HEK293 (cell line): ENCODE data around the gene OR4D11.

ENCODE experiments used
- EGR2 ChIP-seq: fragments of 450-650 bp; formaldehyde crosslinking; IDR thresholded peaks from 2 replicates; pipeline ENCODE4 v1.5.1; 2016; ENCODE audit warnings: low read depth, missing biosample characterization, missing genetic modification characterization
- GLI2 ChIP-seq: fragments of 450-650 bp; formaldehyde crosslinking; IDR thresholded peaks from 2 replicates; pipeline ENCODE4; 2017; ENCODE audit warnings: missing biosample characterization, missing genetic modification characterization, low read depth, borderline replicate concordance
- OVOL3 ChIP-seq: fragments of 450-650 bp; formaldehyde crosslinking; IDR thresholded peaks from 2 replicates; pipeline ENCODE4 v1.5.1; 2016; ENCODE audit warnings: missing biosample characterization, missing genetic modification characterization
- YY2 ChIP-seq: fragments of 450-650 bp; formaldehyde crosslinking; IDR thresholded peaks from 2 replicates; pipeline ENCODE4 v1.5.1; 2016; ENCODE audit warnings: missing biosample characterization, missing genetic modification characterization
- ZBTB1 ChIP-seq: fragments of 450-650 bp; formaldehyde crosslinking; IDR thresholded peaks from 2 replicates; pipeline ENCODE4 v1.5.1; 2016; ENCODE audit warnings: missing biosample characterization, missing genetic modification characterization
- ZBTB48 ChIP-seq: fragments of 450-650 bp; formaldehyde crosslinking; IDR thresholded peaks from 2 replicates; pipeline ENCODE4 v1.5.1; 2016; ENCODE audit warnings: missing biosample characterization, missing genetic modification characterization
- ZFHX2 ChIP-seq: fragments of 450-650 bp; formaldehyde crosslinking; conservative IDR thresholded peaks from 2 replicates; pipeline ENCODE4 v1.5.1; 2016; ENCODE audit warnings: missing biosample characterization, missing genetic modification characterization
- ZFP69B ChIP-seq: fragments of 450-650 bp; formaldehyde crosslinking; IDR thresholded peaks from 2 replicates; pipeline ENCODE4 v1.5.1; 2016; ENCODE audit warnings: missing biosample characterization, missing genetic modification characterization
- ZNF146 ChIP-seq: fragments of 450-650 bp; formaldehyde crosslinking; IDR thresholded peaks from 2 replicates; pipeline ENCODE4 v1.5.1; 2016; ENCODE audit warnings: missing biosample characterization, missing genetic modification characterization
- ZNF175 ChIP-seq: fragments of 450-650 bp; formaldehyde crosslinking; IDR thresholded peaks from 2 replicates; pipeline ENCODE4 v1.5.1; 2016; ENCODE audit warnings: missing biosample characterization, missing genetic modification characterization
- ZNF248 ChIP-seq: fragments of 450-650 bp; formaldehyde crosslinking; IDR thresholded peaks from 2 replicates; pipeline ENCODE4 v1.5.1; 2017; ENCODE audit warnings: missing biosample characterization, missing genetic modification characterization
- ZNF274 ChIP-seq, 2 experiments: fragments of 200-500 bp in 1 of 2; fragments of 450-650 bp in 1 of 2; sonication (Bioruptor generic) in 1 of 2; formaldehyde crosslinking in 1 of 2; IDR thresholded peaks; 2 replicates each; pipeline versions ENCODE4 v1.5.1 to v1.6.1; 2014 to 2016; ENCODE audit warnings: borderline replicate concordance in 1 of 2, inconsistent platforms in 1 of 2, low read length in 1 of 2, missing biosample characterization in 1 of 2, missing genetic modification characterization in 1 of 2
- ZNF311 ChIP-seq: fragments of 450-650 bp; formaldehyde crosslinking; IDR thresholded peaks from 2 replicates; pipeline ENCODE4 v1.5.1; 2017; ENCODE audit warnings: missing biosample characterization, missing genetic modification characterization, borderline replicate concordance
- ZNF449 ChIP-seq: fragments of 450-650 bp; formaldehyde crosslinking; IDR thresholded peaks from 2 replicates; pipeline ENCODE4 v1.5.1; 2017; ENCODE audit warnings: missing biosample characterization, mild to moderate bottlenecking, missing genetic modification characterization, moderate library complexity
- ZNF473 ChIP-seq: fragments of 450-650 bp; formaldehyde crosslinking; IDR thresholded peaks from 2 replicates; pipeline ENCODE4 v1.5.1; 2017; ENCODE audit warnings: missing biosample characterization, missing genetic modification characterization
- ZNF558 ChIP-seq: fragments of 450-650 bp; formaldehyde crosslinking; IDR thresholded peaks from 2 replicates; pipeline ENCODE4 v1.5.1; 2016; ENCODE audit warnings: missing biosample characterization, missing genetic modification characterization
- ZNF561 ChIP-seq: fragments of 450-650 bp; IDR thresholded peaks from 2 replicates; pipeline ENCODE4 v1.5.1; 2018; ENCODE audit warnings: missing biosample characterization, missing genetic modification characterization, borderline replicate concordance
- ZNF621 ChIP-seq: fragments of 450-650 bp; formaldehyde crosslinking; IDR thresholded peaks from 2 replicates; pipeline ENCODE4 v1.5.1; 2017; ENCODE audit warnings: missing biosample characterization, missing genetic modification characterization
- ZNF623 ChIP-seq: fragments of 450-650 bp; formaldehyde crosslinking; IDR thresholded peaks from 2 replicates; pipeline ENCODE4 v1.5.1; 2016; ENCODE audit warnings: missing biosample characterization, missing genetic modification characterization
- ZNF670 ChIP-seq: fragments of 450-650 bp; formaldehyde crosslinking; IDR thresholded peaks from 2 replicates; pipeline ENCODE4 v1.5.1; 2016; ENCODE audit warnings: missing biosample characterization, missing genetic modification characterization, low read depth
- ZNF704 ChIP-seq: fragments of 450-650 bp; formaldehyde crosslinking; IDR thresholded peaks from 2 replicates; pipeline ENCODE4 v1.5.1; 2016; ENCODE audit warnings: missing biosample characterization, missing genetic modification characterization
- ZNF768 ChIP-seq: fragments of 450-650 bp; formaldehyde crosslinking; IDR thresholded peaks from 2 replicates; pipeline ENCODE4 v1.5.1; 2018; ENCODE audit warnings: missing biosample characterization, mild to moderate bottlenecking, missing genetic modification characterization
- ZNF785 ChIP-seq: fragments of 450-650 bp; formaldehyde crosslinking; IDR thresholded peaks from 2 replicates; pipeline ENCODE4 v1.5.1; 2016; ENCODE audit warnings: missing biosample characterization, missing genetic modification characterization
- ZSCAN23 ChIP-seq: fragments of 450-650 bp; formaldehyde crosslinking; IDR thresholded peaks from 2 replicates; pipeline ENCODE4 v1.5.1; 2016; ENCODE audit warnings: missing biosample characterization, missing genetic modification characterization
- TF ChIP-seq, protein P1 (sequence below): fragments of 450-650 bp; formaldehyde crosslinking; IDR thresholded peaks from 2 replicates; pipeline ENCODE4 v1.5.1; 2016; ENCODE audit warnings: missing biosample characterization, missing genetic modification characterization
- TF ChIP-seq, protein P2 (sequence below): fragments of 450-650 bp; formaldehyde crosslinking; IDR thresholded peaks from 2 replicates; pipeline ENCODE4 v1.5.1; 2016; ENCODE audit warnings: missing biosample characterization, missing genetic modification characterization
- TF ChIP-seq, protein P3 (sequence below): fragments of 450-650 bp; IDR thresholded peaks from 2 replicates; pipeline ENCODE4 v1.5.1; 2018; ENCODE audit warnings: missing biosample characterization, missing genetic modification characterization
- TF ChIP-seq, protein P4 (sequence below): fragments of 450-650 bp; formaldehyde crosslinking; IDR thresholded peaks from 2 replicates; pipeline ENCODE4 v1.5.1; 2016; ENCODE audit warnings: missing biosample characterization, missing genetic modification characterization, borderline replicate concordance
- TF ChIP-seq, protein P5 (sequence below): fragments of 450-650 bp; formaldehyde crosslinking; IDR thresholded peaks from 2 replicates; pipeline ENCODE4 v1.5.1; 2016; ENCODE audit warnings: missing biosample characterization, missing genetic modification characterization
- TF ChIP-seq, protein P6 (sequence below): fragments of 450-650 bp; formaldehyde crosslinking; IDR thresholded peaks from 2 replicates; pipeline ENCODE4 v1.5.1; 2016; ENCODE audit warnings: missing biosample characterization, missing genetic modification characterization

OR4D11 gene

GRCh38 chr11:59550368-59550841 is 47.0 kb downstream of the OR4D11 start (continued):
- TF ChIP-seq, protein P1, sequence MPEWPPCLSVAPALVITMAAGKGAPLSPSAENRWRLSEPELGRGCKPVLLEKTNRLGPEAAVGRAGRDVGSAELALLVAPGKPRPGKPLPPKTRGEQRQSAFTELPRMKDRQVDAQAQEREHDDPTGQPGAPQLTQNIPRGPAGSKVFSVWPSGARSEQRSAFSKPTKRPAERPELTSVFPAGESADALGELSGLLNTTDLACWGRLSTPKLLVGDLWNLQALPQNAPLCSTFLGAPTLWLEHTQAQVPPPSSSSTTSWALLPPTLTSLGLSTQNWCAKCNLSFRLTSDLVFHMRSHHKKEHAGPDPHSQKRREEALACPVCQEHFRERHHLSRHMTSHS (tag by site-specific recombination) = no peak
- TF ChIP-seq ZNF670 (no peak), ZBTB48 (peak; percentile 68), ZBTB1 (tag by site-specific recombination) (no peak), ZNF175 (tag by site-specific recombination) (no peak), ZNF704 (no peak), OVOL3 (tag by site-specific recombination) (peak; percentile 34; the same call in 1 of the 2 replicates), ZNF561 (peak; percentile 99), ZNF274 (IDR thresholded peaks at IDR 0.05; ENCODE audit: low read length) (no peak), ZNF274 (tag by site-specific recombination; IDR thresholded peaks at IDR 0.05; ENCODE audit: borderline replicate concordance) (no peak), ZFP69B (0 out of 2 replicates have a peak, but pooled peaks have one; percentile 47), ZNF248 (tag by site-specific recombination) (no peak), ZNF473 (tag by site-specific recombination) (peak; percentile 97), ZNF311 (tag by site-specific recombination) (no peak), EGR2 (tag by site-specific recombination) (no peak), ZNF785 (tag by site-specific recombination) (no peak), ZNF146 (tag by site-specific recombination) (0 out of 2 replicates have a peak, but pooled peaks have one; percentile 12), ZNF623 (tag by site-specific recombination) (peak; percentile 69), ZNF449 (0 out of 2 replicates have a peak, but pooled peaks have one; percentile 48), ZFHX2 (tag by site-specific recombination) (no peak), ZNF621 (tag by site-specific recombination) (no peak), ZNF558 (peak; percentile 67), GLI2 (tag by site-specific recombination) (no peak), ZSCAN23 (tag by site-specific recombination) (no peak), ZNF768 (tag by site-specific recombination) (no peak), YY2 (tag by site-specific recombination) (no peak)
- TF ChIP-seq, protein P2, sequence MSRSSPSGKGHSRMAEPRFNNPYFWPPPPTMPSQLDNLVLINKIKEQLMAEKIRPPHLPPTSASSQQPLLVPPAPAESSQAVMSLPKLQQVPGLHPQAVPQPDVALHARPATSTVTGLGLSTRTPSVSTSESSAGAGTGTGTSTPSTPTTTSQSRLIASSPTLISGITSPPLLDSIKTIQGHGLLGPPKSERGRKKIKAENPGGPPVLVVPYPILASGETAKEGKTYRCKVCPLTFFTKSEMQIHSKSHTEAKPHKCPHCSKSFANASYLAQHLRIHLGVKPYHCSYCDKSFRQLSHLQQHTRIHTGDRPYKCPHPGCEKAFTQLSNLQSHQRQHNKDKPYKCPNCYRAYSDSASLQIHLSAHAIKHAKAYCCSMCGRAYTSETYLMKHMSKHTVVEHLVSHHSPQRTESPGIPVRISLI (tag by site-specific recombination) = no peak
- TF ChIP-seq, protein P3, sequence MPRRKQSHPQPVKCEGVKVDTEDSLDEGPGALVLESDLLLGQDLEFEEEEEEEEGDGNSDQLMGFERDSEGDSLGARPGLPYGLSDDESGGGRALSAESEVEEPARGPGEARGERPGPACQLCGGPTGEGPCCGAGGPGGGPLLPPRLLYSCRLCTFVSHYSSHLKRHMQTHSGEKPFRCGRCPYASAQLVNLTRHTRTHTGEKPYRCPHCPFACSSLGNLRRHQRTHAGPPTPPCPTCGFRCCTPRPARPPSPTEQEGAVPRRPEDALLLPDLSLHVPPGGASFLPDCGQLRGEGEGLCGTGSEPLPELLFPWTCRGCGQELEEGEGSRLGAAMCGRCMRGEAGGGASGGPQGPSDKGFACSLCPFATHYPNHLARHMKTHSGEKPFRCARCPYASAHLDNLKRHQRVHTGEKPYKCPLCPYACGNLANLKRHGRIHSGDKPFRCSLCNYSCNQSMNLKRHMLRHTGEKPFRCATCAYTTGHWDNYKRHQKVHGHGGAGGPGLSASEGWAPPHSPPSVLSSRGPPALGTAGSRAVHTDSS = no peak; the same call in 1 of the 2 replicates
- TF ChIP-seq, protein P4, sequence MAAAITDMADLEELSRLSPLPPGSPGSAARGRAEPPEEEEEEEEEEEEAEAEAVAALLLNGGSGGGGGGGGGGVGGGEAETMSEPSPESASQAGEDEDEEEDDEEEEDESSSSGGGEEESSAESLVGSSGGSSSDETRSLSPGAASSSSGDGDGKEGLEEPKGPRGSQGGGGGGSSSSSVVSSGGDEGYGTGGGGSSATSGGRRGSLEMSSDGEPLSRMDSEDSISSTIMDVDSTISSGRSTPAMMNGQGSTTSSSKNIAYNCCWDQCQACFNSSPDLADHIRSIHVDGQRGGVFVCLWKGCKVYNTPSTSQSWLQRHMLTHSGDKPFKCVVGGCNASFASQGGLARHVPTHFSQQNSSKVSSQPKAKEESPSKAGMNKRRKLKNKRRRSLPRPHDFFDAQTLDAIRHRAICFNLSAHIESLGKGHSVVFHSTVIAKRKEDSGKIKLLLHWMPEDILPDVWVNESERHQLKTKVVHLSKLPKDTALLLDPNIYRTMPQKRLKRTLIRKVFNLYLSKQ (tag by site-specific recombination) = 0 out of 2 replicates have a peak, but pooled peaks have one; percentile 30
- TF ChIP-seq, protein P5, sequence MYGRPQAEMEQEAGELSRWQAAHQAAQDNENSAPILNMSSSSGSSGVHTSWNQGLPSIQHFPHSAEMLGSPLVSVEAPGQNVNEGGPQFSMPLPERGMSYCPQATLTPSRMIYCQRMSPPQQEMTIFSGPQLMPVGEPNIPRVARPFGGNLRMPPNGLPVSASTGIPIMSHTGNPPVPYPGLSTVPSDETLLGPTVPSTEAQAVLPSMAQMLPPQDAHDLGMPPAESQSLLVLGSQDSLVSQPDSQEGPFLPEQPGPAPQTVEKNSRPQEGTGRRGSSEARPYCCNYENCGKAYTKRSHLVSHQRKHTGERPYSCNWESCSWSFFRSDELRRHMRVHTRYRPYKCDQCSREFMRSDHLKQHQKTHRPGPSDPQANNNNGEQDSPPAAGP (tag by site-specific recombination) = peak; percentile 48
- TF ChIP-seq, protein P6, sequence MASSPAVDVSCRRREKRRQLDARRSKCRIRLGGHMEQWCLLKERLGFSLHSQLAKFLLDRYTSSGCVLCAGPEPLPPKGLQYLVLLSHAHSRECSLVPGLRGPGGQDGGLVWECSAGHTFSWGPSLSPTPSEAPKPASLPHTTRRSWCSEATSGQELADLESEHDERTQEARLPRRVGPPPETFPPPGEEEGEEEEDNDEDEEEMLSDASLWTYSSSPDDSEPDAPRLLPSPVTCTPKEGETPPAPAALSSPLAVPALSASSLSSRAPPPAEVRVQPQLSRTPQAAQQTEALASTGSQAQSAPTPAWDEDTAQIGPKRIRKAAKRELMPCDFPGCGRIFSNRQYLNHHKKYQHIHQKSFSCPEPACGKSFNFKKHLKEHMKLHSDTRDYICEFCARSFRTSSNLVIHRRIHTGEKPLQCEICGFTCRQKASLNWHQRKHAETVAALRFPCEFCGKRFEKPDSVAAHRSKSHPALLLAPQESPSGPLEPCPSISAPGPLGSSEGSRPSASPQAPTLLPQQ = peak; percentile 70
